IgD-negative memory B cell (primary cell): Measurements from ENCODE around the gene PACRG. TPM values are rescaled to one million over a fixed set of nuclear protein-coding genes. Genes with fewer than 3 reads are reported as not detected.
A peak's percentile ranks its signal among the peaks of the same experiment; 100 is the strongest.

Experiments
- H3K27ac Mint-ChIP-seq, 3 donors: one replicate each; pipeline ENCODE4 v1.8.0; 2020 to 2022; ENCODE audit warnings: mild to moderate bottlenecking in 3 of 3, mixed read lengths in 3 of 3, moderate library complexity in 1 of 3
- H3K27me3 Mint-ChIP-seq: one replicate; pipeline ENCODE4 v1.8.0; 2021; ENCODE audit warnings: mixed read lengths
- H3K36me3 Mint-ChIP-seq: one replicate; pipeline ENCODE4 v1.8.0; 2020; ENCODE audit warnings: mild to moderate bottlenecking, mixed read lengths
- H3K4me1 Mint-ChIP-seq, 3 donors: one replicate each; pipeline ENCODE4 v1.8.0; 2020 to 2022; ENCODE audit warnings: mixed read lengths in 3 of 3, mild to moderate bottlenecking in 1 of 3
- H3K4me3 Mint-ChIP-seq, 4 donors: one replicate each; pipeline ENCODE4 v1.8.0; 2020 to 2022; ENCODE audit warnings: mild to moderate bottlenecking in 4 of 4, mixed read lengths in 4 of 4, moderate library complexity in 3 of 4
- H3K9me3 Mint-ChIP-seq, 3 donors: one replicate each; pipeline ENCODE4 v1.8.0; 2020 to 2021; ENCODE audit warnings: mixed read lengths in 3 of 3, mild to moderate bottlenecking in 1 of 3
- polyA plus RNA-seq: library from polyadenylated mRNA; unstranded; fragments of 300-500 nt; fragmentation: Illumina TruSeq; gene quantifications from one replicate; pipeline ENCODE4 v1.2.3, GENCODE V29; 2021

Gene PACRG
- polyA plus RNA-seq, 1 donor from 2014 or later = not detected

- Mint-ChIP-seq H3K9me3 (peaks cover 3 to 16% (median 10%) of the 10 kb centered on the region in 3 donors), H3K4me1 (no peaks in the 10 kb centered on the region), H3K27me3 (no peaks in the 10 kb centered on the region), H3K4me3 (no peak overlapping the region), H3K27ac (no peak overlapping the region), H3K36me3 (no peaks in the 10 kb centered on the region)
Observed at GRCh38 chr6:162941128-162941527, 213.4 kb downstream of the PACRG start.

GRCh38 chr6:162942866-162943265, 215.1 kb downstream of the PACRG start:
- Mint-ChIP-seq H3K27ac (peak overlapping the region in 1 of 3 donors; percentile 45), H3K4me1 (no peaks in the 10 kb centered on the region), H3K27me3 (no peaks in the 10 kb centered on the region), H3K4me3 (no peak overlapping the region), H3K36me3 (no peaks in the 10 kb centered on the region), H3K9me3 (peaks cover 0 to 19% (median 8%) of the 10 kb centered on the region in 3 donors)

GRCh38 chr6:162943369-162943768, 215.6 kb downstream of the PACRG start:
- Mint-ChIP-seq H3K36me3 (no peaks in the 10 kb centered on the region), H3K27me3 (no peaks in the 10 kb centered on the region), H3K4me3 (no peak overlapping the region), H3K27ac (no peak overlapping the region), H3K9me3 (peaks cover 0 to 19% (median 8%) of the 10 kb centered on the region in 3 donors), H3K4me1 (no peaks in the 10 kb centered on the region)

GRCh38 chr6:162951164-162951743, 223.5 kb downstream of the PACRG start:
- Mint-ChIP-seq H3K9me3 (peaks cover 0 to 3% (median 1%) of the 10 kb centered on the region in 3 donors), H3K27me3 (no peaks in the 10 kb centered on the region), H3K4me3 (no peak overlapping the region), H3K27ac (no peak overlapping the region), H3K36me3 (no peaks in the 10 kb centered on the region), H3K4me1 (no peaks in the 10 kb centered on the region)

GRCh38 chr6:162952423-162952822, 224.6 kb downstream of the PACRG start:
- Mint-ChIP-seq H3K27me3 (no peaks in the 10 kb centered on the region), H3K4me1 (no peaks in the 10 kb centered on the region), H3K27ac (no peak overlapping the region), H3K4me3 (no peak overlapping the region), H3K36me3 (no peaks in the 10 kb centered on the region), H3K9me3 (peaks cover 0 to 1% (median 0%) of the 10 kb centered on the region in 3 donors)

- Mint-ChIP-seq H3K27me3 (no peaks in the 10 kb centered on the region), H3K27ac (no peak overlapping the region), H3K9me3 (peaks cover 0 to 1% (median 0%) of the 10 kb centered on the region in 3 donors)
Observed at GRCh38 chr6:162957062-162957461, 229.3 kb downstream of the PACRG start.

GRCh38 chr6:162960679-162961457, 233.1 kb downstream of the PACRG start:
- H3K4me1 Mint-ChIP-seq = no peaks in the 10 kb centered on the region
- H3K27ac Mint-ChIP-seq = no peak overlapping the region
- no peak overlapping the region for H3K4me3 Mint-ChIP-seq
- no peaks in the 10 kb centered on the region for H3K36me3 Mint-ChIP-seq
- H3K9me3 Mint-ChIP-seq = peaks cover 0 to 6% (median 0%) of the 10 kb centered on the region in 3 donors
- H3K27me3 Mint-ChIP-seq = no peaks in the 10 kb centered on the region

More at GRCh38 chr6:162957062-162957461, 229.3 kb downstream of the PACRG start:
- no peaks in the 10 kb centered on the region for H3K4me1 Mint-ChIP-seq
- H3K4me3 Mint-ChIP-seq = no peak overlapping the region
- H3K36me3 Mint-ChIP-seq = no peaks in the 10 kb centered on the region

- no peaks in the 10 kb centered on the region for H3K27me3 Mint-ChIP-seq
- H3K4me3 Mint-ChIP-seq = no peak overlapping the region
Observed at GRCh38 chr6:162962093-162962492, 234.3 kb downstream of the PACRG start.

GRCh38 chr6:162963861-162964260, 236.1 kb downstream of the PACRG start:
- H3K36me3 Mint-ChIP-seq = no peaks in the 10 kb centered on the region
- no peaks in the 10 kb centered on the region for H3K4me1 Mint-ChIP-seq

More at GRCh38 chr6:162962093-162962492, 234.3 kb downstream of the PACRG start:
- peaks cover 0 to 8% (median 0%) of the 10 kb centered on the region in 3 donors for H3K9me3 Mint-ChIP-seq
- no peaks in the 10 kb centered on the region for H3K36me3 Mint-ChIP-seq
- H3K4me1 Mint-ChIP-seq = no peaks in the 10 kb centered on the region
- H3K27ac Mint-ChIP-seq = no peak overlapping the region

GRCh38 chr6:162964488-162965140, 236.8 kb downstream of the PACRG start:
- Mint-ChIP-seq H3K27ac (no peak overlapping the region), H3K27me3 (no peaks in the 10 kb centered on the region), H3K9me3 (peaks cover 0 to 8% (median 0%) of the 10 kb centered on the region in 3 donors), H3K4me3 (peak overlapping the region in 1 of 4 donors; percentile 41), H3K4me1 (no peaks in the 10 kb centered on the region), H3K36me3 (no peaks in the 10 kb centered on the region)

More at GRCh38 chr6:162963861-162964260, 236.1 kb downstream of the PACRG start:
- H3K4me3 Mint-ChIP-seq = no peak overlapping the region
- peaks cover 0 to 8% (median 0%) of the 10 kb centered on the region in 3 donors for H3K9me3 Mint-ChIP-seq
- no peaks in the 10 kb centered on the region for H3K27me3 Mint-ChIP-seq
- no peak overlapping the region for H3K27ac Mint-ChIP-seq

GRCh38 chr6:162965366-162965765, 237.6 kb downstream of the PACRG start:
- H3K27ac Mint-ChIP-seq = no peak overlapping the region
- H3K4me1 Mint-ChIP-seq = no peaks in the 10 kb centered on the region
- peaks cover 0 to 8% (median 2%) of the 10 kb centered on the region in 3 donors for H3K9me3 Mint-ChIP-seq
- no peak overlapping the region for H3K4me3 Mint-ChIP-seq
- no peaks in the 10 kb centered on the region for H3K36me3 Mint-ChIP-seq
- no peaks in the 10 kb centered on the region for H3K27me3 Mint-ChIP-seq

- Mint-ChIP-seq H3K27me3 (no peaks in the 10 kb centered on the region), H3K9me3 (peaks cover 0 to 6% (median 2%) of the 10 kb centered on the region in 3 donors), H3K27ac (no peak overlapping the region), H3K36me3 (no peaks in the 10 kb centered on the region), H3K4me1 (no peaks in the 10 kb centered on the region), H3K4me3 (no peak overlapping the region)
Observed at GRCh38 chr6:162970246-162970645, 242.5 kb downstream of the PACRG start.

- Mint-ChIP-seq H3K4me3 (no peak overlapping the region), H3K9me3 (peaks cover 0 to 2% (median 0%) of the 10 kb centered on the region in 3 donors), H3K27me3 (no peaks in the 10 kb centered on the region), H3K27ac (no peak overlapping the region), H3K4me1 (no peaks in the 10 kb centered on the region), H3K36me3 (no peaks in the 10 kb centered on the region)
Observed at GRCh38 chr6:162971356-162971755, 243.6 kb downstream of the PACRG start.

GRCh38 chr6:162973151-162973872, 245.5 kb downstream of the PACRG start:
- H3K4me1 Mint-ChIP-seq = no peaks in the 10 kb centered on the region
- H3K27me3 Mint-ChIP-seq = no peaks in the 10 kb centered on the region
- H3K27ac Mint-ChIP-seq = no peak overlapping the region
- peaks cover 0 to 2% (median 0%) of the 10 kb centered on the region in 3 donors for H3K9me3 Mint-ChIP-seq
- H3K36me3 Mint-ChIP-seq = no peaks in the 10 kb centered on the region
- no peak overlapping the region for H3K4me3 Mint-ChIP-seq

GRCh38 chr6:162973980-162974379, 246.2 kb downstream of the PACRG start:
- Mint-ChIP-seq H3K36me3 (no peaks in the 10 kb centered on the region), H3K9me3 (peaks cover 0 to 2% (median 0%) of the 10 kb centered on the region in 3 donors), H3K27me3 (no peaks in the 10 kb centered on the region), H3K27ac (no peak overlapping the region), H3K4me1 (no peaks in the 10 kb centered on the region), H3K4me3 (no peak overlapping the region)
